ENCODE results near the gene TNS1. TPM values are rescaled to one million over a fixed set of nuclear protein-coding genes. Genes with fewer than 3 reads are reported as not detected.

Gene TNS1
- total and polyA plus RNA-seq, 9 of the 15 experiments (the other 6 are each of a cell fraction or from before 2014, with no cell fraction given) = 0.13 to 2.7 (median 0.77) TPM

DNA sequence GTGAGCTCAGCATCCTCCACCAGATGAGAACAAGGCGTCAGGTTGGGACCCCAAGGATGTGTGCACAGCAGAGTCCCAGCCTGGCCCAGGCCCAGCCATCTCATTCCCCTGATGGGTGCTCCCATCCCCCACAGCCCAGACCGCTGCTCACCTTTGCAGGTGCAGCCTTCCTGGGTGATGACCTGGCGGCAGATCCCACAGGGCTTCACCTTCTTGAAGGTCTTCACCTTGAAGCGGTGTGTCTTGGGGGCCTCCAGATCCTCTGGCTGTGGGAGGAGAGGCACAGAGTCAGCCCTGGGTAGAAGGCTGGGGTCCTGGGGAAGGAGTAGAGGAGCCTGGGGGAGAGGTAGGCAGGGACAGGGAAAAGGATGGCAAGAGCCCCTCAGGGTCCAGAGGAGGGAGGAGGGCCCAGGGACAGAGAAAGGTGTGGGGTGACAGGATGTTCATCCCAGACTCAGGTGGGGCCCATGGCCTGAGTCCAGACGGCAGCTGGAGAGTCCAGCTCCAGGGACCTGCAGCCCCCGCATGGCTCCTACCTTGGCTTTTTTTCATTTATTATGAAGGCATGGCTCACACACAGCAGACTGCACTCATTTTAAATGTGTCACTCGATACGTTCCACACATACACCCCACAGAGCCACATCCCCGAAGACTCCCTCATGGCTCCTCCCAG lies 11.9 kb downstream of the TNS1 start:
- in situ Hi-C loops (cut with MboI) (no loop called here), intact Hi-C loops (cut with micrococcal nuclease) (no loop called here)
- no peaks in the 10 kb centered on the region for H3K79me2 ChIP-seq (ENCODE audit: control insufficient read depth, insufficient read depth, low read length)
- H3K27me3 ChIP-seq (ENCODE audit: control insufficient read depth in 2 of 2, insufficient read depth in 2 of 2, low read length in 2 of 2) = peaks cover 0 to 27% of the 10 kb centered on the region in 2 experiments; a peak in 2 of 5 replicates
- no peak overlapping the region for H3K4me2 ChIP-seq (ENCODE audit: insufficient read depth, low read length)
- ChIA-PET POLR2A (no interaction called here), CTCF (ENCODE audit: low intra/inter-chr PET ratio) (no interaction called here)
- no peaks in the 10 kb centered on the region for H3K36me3 ChIP-seq (ENCODE audit: control insufficient read depth, insufficient read depth, low read length)
- no peaks in the 10 kb centered on the region for H3K4me1 ChIP-seq (replicated peaks in 1 of 2; ENCODE audit: control insufficient read depth in 2 of 2, insufficient read depth in 2 of 2, low read length in 2 of 2)
- DNase-seq (ENCODE audit: extremely low read depth in 1 of 4, low spot score in 3 of 4) = no peak
- ATAC-seq = no peak
- H4K20me1 ChIP-seq (replicated peaks; ENCODE audit: control insufficient read depth, insufficient read depth, low read length) = 0 out of 2 replicates have a peak, but pooled peaks cover 4% of the 10 kb centered on the region
- no peak overlapping the region for H3K9ac ChIP-seq (ENCODE audit: insufficient read depth in 1 of 2, low read depth in 2 of 2, low read length in 2 of 2)
- no TSS peak for BruUV-seq (replicated peaks)
- FAIRE-seq = no peak
- WGBS (ENCODE audit: insufficient coverage, low coverage, missing lambda C conversion rate) = 0% methylated on average over 9 of the region's 9 CpGs
- TF ChIP-seq, protein P1, sequence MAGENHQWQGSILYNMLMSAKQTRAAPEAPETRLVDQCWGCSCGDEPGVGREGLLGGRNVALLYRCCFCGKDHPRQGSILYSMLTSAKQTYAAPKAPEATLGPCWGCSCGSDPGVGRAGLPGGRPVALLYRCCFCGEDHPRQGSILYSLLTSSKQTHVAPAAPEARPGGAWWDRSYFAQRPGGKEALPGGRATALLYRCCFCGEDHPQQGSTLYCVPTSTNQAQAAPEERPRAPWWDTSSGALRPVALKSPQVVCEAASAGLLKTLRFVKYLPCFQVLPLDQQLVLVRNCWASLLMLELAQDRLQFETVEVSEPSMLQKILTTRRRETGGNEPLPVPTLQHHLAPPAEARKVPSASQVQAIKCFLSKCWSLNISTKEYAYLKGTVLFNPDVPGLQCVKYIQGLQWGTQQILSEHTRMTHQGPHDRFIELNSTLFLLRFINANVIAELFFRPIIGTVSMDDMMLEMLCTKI (IDR thresholded peaks at IDR 0.05; ENCODE audit: partially characterized antibody) = no peak
- TF ChIP-seq EGR1 (conservative IDR thresholded peaks at IDR 0.05) (no peak), TCF3 (CRISPR knock-in tag; IDR thresholded peaks at IDR 0.05) (no peak), POLR2AphosphoS2 (IDR thresholded peaks at IDR 0.05; ENCODE audit: low read length) (no peak), EP300 (IDR thresholded peaks at IDR 0.05; ENCODE audit: low read length) (no peak), MIER1 (IDR thresholded peaks at IDR 0.05; ENCODE audit: low read depth) (no peak), ARID2 (IDR thresholded peaks at IDR 0.05) (no peak), BACH1 (tag; IDR thresholded peaks at IDR 0.05) (no peak)
- TF ChIP-seq, protein P2, sequence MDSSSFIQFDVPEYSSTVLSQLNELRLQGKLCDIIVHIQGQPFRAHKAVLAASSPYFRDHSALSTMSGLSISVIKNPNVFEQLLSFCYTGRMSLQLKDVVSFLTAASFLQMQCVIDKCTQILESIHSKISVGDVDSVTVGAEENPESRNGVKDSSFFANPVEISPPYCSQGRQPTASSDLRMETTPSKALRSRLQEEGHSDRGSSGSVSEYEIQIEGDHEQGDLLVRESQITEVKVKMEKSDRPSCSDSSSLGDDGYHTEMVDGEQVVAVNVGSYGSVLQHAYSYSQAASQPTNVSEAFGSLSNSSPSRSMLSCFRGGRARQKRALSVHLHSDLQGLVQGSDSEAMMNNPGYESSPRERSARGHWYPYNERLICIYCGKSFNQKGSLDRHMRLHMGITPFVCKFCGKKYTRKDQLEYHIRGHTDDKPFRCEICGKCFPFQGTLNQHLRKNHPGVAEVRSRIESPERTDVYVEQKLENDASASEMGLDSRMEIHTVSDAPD (CRISPR knock-in tag; IDR thresholded peaks at IDR 0.05) = no peak
- H3K27ac ChIP-seq (ENCODE audit: extremely low read depth, low read depth, low read length) = no peak overlapping the region
- no peaks in the 10 kb centered on the region for H3K9me1 ChIP-seq (ENCODE audit: control insufficient read depth, insufficient read depth, low read length)
- no peak overlapping the region for H2AFZ ChIP-seq (ENCODE audit: low read depth, low read length)
- no peak overlapping the region for H3K4me3 ChIP-seq
- no peaks in the 10 kb centered on the region for H3K9me3 ChIP-seq (replicated peaks; ENCODE audit: control insufficient read depth, insufficient read depth, low read depth, low read length)

Measured in K562 (cell line).